ENCODE results near the gene EMID1. TPM values are rescaled to one million over a fixed set of nuclear protein-coding genes. Genes with fewer than 3 reads are reported as not detected.

Gene EMID1
- total RNA-seq, 4 donors from 2014 or later, result 0.33 to 1.8 TPM; not detected in 2

DNA sequence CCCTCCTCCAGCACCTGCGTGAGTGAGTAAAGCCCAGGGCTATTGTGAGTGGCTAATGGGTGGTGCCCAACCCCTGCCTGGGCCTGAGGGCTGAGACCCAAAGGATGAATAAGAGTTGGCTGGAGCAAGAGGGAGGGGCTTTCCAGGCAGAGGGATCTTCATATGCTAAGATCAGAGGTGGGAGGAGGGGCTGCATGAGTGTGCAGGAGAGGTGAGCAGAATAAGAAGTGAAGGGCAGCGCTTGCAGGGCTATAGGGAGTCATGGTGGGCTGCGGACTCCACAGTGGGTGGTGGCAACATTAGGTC lies 3.9 kb downstream of the EMID1 start:
- no peaks in the 10 kb centered on the region for H3K36me3 ChIP-seq
- no peak overlapping the region for H3K4me3 ChIP-seq
- in situ Hi-C loops (cut with MboI; ENCODE audit: low sequenced_read_pairs in 4 of 4), result no loop called here
- H3K9me3 ChIP-seq, result no peaks in the 10 kb centered on the region
- no peak for TF ChIP-seq POLR2A (IDR thresholded peaks at IDR 0.05)
- TF ChIP-seq, protein P1, sequence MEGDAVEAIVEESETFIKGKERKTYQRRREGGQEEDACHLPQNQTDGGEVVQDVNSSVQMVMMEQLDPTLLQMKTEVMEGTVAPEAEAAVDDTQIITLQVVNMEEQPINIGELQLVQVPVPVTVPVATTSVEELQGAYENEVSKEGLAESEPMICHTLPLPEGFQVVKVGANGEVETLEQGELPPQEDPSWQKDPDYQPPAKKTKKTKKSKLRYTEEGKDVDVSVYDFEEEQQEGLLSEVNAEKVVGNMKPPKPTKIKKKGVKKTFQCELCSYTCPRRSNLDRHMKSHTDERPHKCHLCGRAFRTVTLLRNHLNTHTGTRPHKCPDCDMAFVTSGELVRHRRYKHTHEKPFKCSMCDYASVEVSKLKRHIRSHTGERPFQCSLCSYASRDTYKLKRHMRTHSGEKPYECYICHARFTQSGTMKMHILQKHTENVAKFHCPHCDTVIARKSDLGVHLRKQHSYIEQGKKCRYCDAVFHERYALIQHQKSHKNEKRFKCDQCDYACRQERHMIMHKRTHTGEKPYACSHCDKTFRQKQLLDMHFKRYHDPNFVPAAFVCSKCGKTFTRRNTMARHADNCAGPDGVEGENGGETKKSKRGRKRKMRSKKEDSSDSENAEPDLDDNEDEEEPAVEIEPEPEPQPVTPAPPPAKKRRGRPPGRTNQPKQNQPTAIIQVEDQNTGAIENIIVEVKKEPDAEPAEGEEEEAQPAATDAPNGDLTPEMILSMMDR (IDR thresholded peaks at IDR 0.05 in 4 of 5, conservative IDR thresholded peaks at IDR 0.05 in 1 of 5), result no peak
- peaks cover 7 to 11% (median 7%) of the 10 kb centered on the region in 3 donors for H3K27me3 ChIP-seq
- no peak overlapping the region for H3K27ac ChIP-seq
- DNase-seq (no peak), ATAC-seq (no peak)
- no peaks in the 10 kb centered on the region for H3K4me1 ChIP-seq
- intact Hi-C loops (cut with DNase I; ENCODE audit: low total_unique reads), result no loop called here

DNA sequence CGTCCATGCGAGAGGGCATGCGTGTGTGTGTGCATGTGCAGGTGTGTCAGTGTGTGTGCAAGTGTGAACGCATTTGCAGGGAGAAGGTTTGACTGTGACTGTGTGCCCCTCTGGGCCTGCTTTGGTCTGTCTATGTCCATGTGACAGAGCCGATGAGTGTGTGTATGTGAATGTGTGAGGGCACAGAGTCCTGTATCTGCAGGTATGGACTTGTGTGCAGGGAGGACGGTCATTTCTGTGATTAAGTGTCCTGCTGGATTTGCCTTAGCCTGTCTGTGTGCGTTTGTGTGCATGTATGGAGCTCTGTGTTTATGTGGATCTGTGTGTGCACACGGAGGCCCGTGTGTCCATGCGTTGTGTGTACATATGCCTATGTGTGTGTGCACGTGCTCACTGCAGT lies 5.4 kb downstream of the EMID1 start:
- DNase-seq, result no peak
- intact Hi-C loops (cut with DNase I; ENCODE audit: low total_unique reads), result no loop called here
- no peak overlapping the region for H3K4me3 ChIP-seq

DNA sequence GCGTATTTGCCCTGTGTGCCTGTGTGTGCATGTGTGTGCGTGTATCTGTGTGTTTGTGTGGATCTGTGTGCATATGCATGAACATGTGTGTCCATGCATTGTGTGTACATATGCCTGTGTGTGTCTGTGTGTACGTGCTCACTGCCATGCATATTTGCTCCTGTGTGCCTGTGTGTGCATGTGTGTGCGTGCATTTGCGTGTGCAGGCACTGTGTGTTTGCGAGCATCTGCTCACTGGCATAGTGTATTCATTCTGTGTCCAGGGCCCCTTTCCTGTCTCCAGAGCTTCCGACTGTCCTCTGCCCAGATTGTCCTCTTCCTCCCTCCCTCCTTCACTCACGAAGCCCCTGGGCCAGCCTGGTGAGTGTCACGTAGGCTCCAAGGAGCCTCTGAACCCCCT lies 5.8 kb downstream of the EMID1 start:
- Histone ChIP-seq H3K4me3 (no peak overlapping the region), H3K4me1 (no peaks in the 10 kb centered on the region), H3K36me3 (no peaks in the 10 kb centered on the region), H3K9me3 (no peaks in the 10 kb centered on the region), H3K27ac (no peak overlapping the region), H3K27me3 (peaks cover 3 to 6% (median 3%) of the 10 kb centered on the region in 3 donors)
- no peak for TF ChIP-seq POLR2A (IDR thresholded peaks at IDR 0.05)
- TF ChIP-seq, protein P1 (IDR thresholded peaks at IDR 0.05 in 4 of 5, conservative IDR thresholded peaks at IDR 0.05 in 1 of 5), result no peak
- no peak for DNase-seq
- in situ Hi-C loops (cut with MboI; ENCODE audit: low sequenced_read_pairs in 4 of 4) (no loop called here), intact Hi-C loops (cut with DNase I; ENCODE audit: low total_unique reads) (no loop called here)
- ATAC-seq, result no peak

More for the DNA sequence above, 5.4 kb downstream of the EMID1 start:
- H3K9me3 ChIP-seq, result no peaks in the 10 kb centered on the region
- no peaks in the 10 kb centered on the region for H3K36me3 ChIP-seq
- H3K27ac ChIP-seq, result no peak overlapping the region
- peaks cover 6 to 10% (median 7%) of the 10 kb centered on the region in 3 donors for H3K27me3 ChIP-seq
- H3K4me1 ChIP-seq, result no peaks in the 10 kb centered on the region
- TF ChIP-seq, protein P1 (IDR thresholded peaks at IDR 0.05 in 4 of 5, conservative IDR thresholded peaks at IDR 0.05 in 1 of 5), result no peak
- TF ChIP-seq POLR2A (IDR thresholded peaks at IDR 0.05), result no peak
- no peak for ATAC-seq
- in situ Hi-C loops (cut with MboI; ENCODE audit: low sequenced_read_pairs in 4 of 4), result no loop called here

DNA sequence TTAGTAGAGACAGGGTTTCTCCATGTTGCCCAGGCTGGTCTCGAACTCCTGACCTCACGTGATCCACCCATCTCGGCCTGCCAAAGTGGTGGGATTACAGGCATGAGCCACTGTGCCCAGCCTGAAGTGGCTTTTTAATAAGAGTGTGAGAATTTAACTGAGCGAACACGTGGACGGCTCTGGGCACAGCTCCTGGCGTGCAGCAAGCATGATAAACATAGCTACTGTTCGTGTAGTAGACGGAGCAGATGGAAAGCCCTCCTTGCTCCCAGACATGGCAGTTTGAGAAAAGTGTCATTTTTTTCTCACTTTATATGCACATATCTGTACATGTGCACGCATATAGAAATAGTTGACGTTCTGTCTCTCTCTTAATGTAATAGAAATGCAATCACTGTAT lies 7.0 kb downstream of the EMID1 start:
- H3K27me3 ChIP-seq, result no peaks in the 10 kb centered on the region
- H3K27ac ChIP-seq, result no peak overlapping the region
- no peaks in the 10 kb centered on the region for H3K4me1 ChIP-seq
- TF ChIP-seq, protein P1 (IDR thresholded peaks at IDR 0.05 in 4 of 5, conservative IDR thresholded peaks at IDR 0.05 in 1 of 5), result no peak
- no peak for TF ChIP-seq POLR2A (IDR thresholded peaks at IDR 0.05)
- no peak overlapping the region for H3K4me3 ChIP-seq
- H3K36me3 ChIP-seq, result no peaks in the 10 kb centered on the region
- ATAC-seq, result no peak
- in situ Hi-C loops (cut with MboI; ENCODE audit: low sequenced_read_pairs in 4 of 4), result no loop called here
- intact Hi-C loops (cut with DNase I; ENCODE audit: low total_unique reads), result no loop called here
- no peaks in the 10 kb centered on the region for H3K9me3 ChIP-seq
- DNase-seq, result no peak

DNA sequence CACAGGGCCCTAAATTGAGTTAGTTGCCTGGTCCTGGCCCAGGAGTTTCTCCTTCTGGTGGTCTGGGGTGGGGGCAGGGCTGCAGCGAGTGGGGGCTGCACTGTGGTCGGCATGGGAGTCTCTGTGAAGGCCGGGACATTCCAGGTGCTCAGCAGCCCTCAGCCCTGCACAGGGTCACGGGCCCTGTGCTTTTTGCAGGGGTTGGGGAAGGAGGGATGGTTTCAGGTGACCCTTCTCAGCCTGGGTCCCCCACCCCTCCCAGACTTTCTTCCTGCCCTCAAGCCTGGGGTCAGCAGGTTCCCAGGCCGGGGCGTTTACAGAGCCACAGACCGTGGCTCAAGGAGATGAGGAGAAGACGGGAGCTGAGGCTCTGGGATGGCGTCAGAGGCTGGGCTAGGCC lies 7.8 kb downstream of the EMID1 start:
- no peak for ATAC-seq
- in situ Hi-C loops (cut with MboI; ENCODE audit: low sequenced_read_pairs in 4 of 4) (no loop called here), intact Hi-C loops (cut with DNase I; ENCODE audit: low total_unique reads) (no loop called here)
- Histone ChIP-seq H3K36me3 (no peaks in the 10 kb centered on the region), H3K4me3 (no peak overlapping the region), H3K4me1 (no peaks in the 10 kb centered on the region), H3K27ac (no peak overlapping the region), H3K27me3 (no peaks in the 10 kb centered on the region), H3K9me3 (no peaks in the 10 kb centered on the region)
- DNase-seq, result no peak
- TF ChIP-seq POLR2A (IDR thresholded peaks at IDR 0.05), result no peak
- TF ChIP-seq, protein P1 (IDR thresholded peaks at IDR 0.05 in 4 of 5, conservative IDR thresholded peaks at IDR 0.05 in 1 of 5), result no peak
